ENCODE data around the gene KCNH2.
A peak's percentile ranks its signal among the peaks of the same experiment; 100 is the strongest.

Gene KCNH2

GRCh38 chr7:150974468-150975391 is 3.4 kb downstream of the KCNH2 start:
- no peak for DNase-seq (ENCODE audit: low spot score)

DNA sequence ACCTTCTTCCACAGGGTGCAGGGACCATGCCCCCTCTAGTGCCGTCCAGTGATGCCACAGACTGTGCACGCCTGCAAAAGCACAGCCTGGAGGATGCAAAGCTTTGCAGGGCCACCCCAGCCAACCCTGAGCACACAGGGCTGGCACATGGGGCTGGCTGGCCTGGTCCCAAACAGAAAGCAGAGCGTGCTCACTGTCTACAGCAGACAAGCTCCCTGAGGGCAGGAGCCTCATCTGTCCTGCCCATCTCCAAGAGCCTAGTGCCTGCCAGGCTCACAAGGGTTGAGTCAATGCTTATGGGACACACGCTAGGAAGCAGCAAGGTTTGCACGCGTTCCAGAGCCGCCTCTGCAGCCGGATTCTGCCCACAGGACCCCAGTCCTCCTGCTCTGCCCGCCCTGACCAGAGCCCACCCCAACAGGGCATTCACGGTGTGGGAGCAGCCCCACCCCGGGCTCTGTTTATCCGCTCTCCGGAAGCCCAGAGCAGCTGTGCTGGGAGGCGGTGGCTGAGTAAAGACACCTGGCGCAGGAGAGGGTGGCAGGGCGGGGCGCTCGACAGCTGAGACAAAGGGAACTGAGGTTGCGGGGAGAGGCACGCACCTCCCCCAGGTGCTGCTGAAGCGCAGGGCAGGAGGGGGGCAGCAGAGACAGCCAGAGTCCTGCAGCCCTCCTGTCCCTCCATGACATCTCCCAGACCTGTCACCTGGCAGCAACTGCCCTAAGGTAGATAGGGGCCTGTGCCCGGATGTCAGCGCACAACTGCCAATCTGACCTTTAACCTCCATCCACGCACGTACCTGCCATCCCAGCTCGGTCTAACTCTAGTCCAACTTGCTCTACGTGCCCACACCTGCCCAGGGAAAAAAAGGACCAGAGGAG is 4.3 kb downstream of the KCNH2 start:
- no peak for DNase-seq (ENCODE audit: low spot score)

DNA sequence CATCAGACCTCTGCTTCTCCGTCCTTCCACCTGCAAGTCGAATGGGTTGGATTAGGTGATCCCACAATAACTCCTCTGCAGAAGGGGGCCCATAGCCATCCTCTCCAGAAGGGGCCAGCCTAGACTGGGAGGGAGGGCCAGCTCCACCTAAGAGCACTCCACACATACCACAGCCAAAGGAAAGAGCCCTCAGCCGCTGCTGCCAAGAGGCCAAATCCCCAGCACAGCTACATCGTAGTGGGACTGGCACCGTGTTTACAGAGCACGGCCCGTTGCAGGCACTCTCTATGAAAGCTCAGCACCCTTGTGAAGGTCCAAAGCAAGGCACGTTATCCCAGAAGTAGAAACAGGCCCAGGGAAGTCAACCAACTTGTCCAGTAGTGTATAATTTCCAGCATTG is 5.4 kb downstream of the KCNH2 start:
- DNase-seq (ENCODE audit: low spot score) = no peak

GRCh38 chr7:150972023-150972468 is 6.1 kb downstream of the KCNH2 start:
- peak; percentile 80 for DNase-seq (ENCODE audit: low spot score)

DNA sequence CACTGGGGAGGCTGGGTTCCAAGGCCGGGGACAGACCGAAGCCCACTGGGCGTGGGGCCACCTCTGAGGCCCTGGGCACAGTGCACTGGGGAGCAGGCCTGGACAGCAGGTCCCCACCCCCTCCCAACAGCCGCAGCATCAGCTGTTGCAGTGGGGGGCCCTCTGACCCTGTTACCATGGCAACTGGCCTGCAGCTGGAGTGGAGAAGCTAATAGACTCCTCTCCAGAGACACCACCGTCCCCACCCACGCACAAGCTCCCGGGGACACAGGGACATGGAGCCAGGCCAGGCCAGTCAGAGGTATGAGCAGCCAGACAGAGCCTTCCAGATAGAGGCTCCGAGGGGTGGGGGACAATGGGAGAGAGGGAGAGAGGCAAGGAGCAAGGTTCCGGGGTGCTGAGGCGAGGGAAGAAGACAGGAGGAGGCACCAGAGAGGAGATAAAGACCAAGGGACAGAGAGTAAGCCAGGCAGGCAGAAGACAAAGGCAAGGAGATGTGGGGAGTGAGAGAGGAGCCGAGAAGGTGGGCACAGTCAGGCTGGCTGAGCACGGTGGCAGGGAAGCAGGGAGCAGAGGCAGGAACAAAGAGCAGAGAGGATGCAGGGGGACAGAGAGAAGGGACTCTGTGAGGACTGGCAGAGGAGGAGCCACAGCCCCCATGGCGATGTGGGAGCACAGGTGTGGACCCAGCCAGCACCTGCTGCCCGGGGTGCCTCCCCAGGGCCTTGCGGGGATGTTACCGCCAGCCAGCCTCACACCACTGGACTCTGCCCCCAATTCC is 6.7 kb downstream of the KCNH2 start:
- DNase-seq (ENCODE audit: low spot score) = no peak

DNA sequence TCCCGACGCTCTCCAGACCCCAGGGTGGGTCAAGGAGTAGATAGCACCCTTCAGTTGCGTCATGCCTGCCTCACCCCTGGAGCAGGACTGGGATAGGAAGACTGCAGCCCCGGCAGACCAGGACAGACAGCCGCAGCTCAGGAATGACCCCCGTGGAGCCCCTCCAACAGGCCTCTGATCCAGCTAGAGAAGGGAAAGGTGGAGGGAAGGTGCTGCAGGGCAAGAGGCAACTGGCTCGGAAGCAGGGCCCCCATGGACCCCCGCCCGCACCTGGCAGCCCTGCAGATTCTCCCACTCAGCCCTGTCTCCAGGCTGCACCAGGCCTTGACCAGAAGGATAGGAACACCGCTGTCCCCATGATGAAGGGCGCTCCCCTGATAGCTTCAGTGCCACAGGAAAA is 7.7 kb downstream of the KCNH2 start:
- DNase-seq (ENCODE audit: low spot score) = no peak

GRCh38 chr7:150969475-150969874 is 8.6 kb downstream of the KCNH2 start:
- DNase-seq (ENCODE audit: low spot score) = no peak

- no peak for DNase-seq (ENCODE audit: low spot score)
Observed at GRCh38 chr7:150968734-150969372, 9.3 kb downstream of the KCNH2 start.

DNA sequence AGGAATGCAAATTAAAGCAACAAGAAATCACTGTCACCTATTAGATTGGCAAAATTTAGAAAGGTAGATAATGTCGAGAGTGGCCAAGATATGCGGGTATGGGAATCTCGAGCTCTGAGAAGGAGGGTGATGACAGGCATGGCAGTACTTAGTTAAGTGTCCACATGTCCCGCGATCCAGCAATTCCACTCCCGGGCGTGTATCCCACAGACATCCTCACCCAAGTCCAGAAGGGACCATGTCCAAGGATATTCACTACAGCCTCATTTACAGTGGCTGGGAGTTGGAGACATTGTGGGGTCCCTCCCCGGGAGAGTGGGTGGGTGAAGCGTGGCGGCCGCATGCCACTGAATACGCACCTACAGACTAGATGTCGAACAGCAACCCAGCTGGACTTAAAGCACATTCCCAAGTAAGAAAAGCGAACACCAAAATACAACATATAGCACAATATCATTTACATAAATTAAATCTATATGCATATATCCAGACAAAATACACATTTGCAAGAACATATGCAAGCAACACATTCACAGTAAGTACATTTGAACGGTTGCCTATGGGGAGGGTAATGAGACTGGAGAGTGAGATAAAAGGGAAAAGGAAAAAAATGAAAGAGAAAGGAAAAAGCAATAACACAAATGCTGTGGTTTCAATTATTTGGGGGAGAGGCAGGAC is 9.9 kb downstream of the KCNH2 start:
- no peak for DNase-seq (ENCODE audit: low spot score)

- no peak for DNase-seq (ENCODE audit: low spot score)
Observed at GRCh38 chr7:150967349-150967748, 10.8 kb downstream of the KCNH2 start.

DNA sequence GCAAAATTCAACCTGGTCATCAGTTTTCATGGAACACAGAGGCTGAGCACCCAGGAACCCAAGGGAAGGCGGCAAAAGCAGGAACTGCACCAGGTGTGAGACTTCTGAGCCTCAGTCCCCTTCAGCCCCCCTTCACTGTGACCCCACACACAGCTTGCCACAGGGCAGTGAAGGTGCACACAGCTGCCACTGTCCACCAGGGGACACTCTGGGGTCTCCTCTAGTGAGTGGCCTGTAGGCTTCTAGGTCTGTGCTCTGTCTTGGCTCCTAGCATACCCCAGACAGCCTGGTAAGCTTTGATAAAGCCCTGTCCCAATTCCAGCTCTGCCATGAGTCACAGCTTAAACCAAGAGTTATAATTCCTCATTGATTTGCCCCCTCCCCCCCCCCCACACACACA is 12.1 kb downstream of the KCNH2 start:
- DNase-seq (ENCODE audit: low spot score) = no peak

- DNase-seq (ENCODE audit: low spot score) = no peak
Observed at GRCh38 chr7:150965273-150965830, 12.8 kb downstream of the KCNH2 start.

DNA sequence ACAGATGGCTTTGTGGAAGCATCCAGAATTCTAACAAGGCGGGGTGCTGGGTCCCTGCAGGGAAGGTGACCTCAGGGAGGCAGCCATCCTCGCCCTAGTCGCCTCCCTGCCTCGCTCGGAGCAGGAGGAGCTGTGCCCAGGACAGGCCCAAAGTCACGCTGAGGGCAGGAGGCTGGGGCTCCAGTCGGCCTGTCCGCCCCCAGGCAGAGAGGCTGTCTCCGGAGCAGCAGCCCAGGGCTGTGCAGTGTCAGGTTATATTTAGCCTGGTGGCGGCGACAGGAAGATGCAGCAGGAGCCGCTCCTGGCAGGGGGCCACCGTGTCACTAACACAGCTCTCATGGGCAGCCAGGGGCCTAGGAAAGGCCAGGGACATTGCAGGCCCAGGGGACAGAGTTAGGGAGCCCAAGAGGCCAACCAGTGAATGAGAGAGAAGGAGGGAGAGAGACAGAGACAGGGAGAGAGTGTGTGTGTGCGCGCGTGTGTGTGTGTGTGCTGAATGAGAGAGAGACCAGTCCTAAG is 13.5 kb downstream of the KCNH2 start:
- DNase-seq (ENCODE audit: low spot score) = no peak

DNA sequence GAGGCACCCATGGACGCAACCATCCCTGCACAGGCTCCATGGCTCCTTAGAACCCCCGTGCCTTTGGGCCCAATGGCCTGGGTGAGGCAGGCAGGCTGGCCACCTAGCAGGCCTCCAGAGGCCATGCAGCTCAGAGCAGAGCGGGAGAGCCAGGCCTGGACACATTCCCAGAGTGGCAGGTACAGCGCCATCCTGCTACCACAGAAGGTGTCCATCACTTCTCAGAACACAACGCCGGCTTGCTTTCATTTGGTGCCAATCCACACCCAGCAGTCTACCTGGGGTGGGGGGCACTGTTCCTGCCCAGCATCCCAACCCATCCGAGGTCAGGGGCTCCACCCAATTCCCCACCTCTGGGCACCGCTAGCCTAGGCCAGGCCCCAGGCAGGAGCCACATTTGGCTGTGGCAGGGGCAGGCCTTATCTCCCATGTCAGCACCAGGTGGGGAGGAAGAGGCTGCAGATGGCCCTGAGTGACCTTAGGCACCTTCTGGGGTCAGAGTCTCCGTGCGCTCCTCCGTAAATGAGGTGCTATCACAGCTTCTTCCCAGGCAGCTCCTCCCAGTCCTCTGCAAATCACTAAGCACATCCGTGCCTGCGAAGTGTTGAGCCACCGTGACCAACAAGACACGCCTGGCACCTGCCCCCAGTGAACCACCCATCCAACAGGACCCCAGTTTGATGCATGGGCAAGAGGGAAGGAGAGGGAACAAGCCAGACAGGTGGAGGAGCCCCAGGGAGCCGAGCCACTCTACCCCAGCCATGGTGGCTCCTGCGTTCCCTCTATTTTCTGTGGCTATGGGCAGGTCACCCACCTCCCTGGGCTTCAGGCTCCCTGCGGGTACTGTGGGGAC is 14.2 kb downstream of the KCNH2 start:
- DNase-seq (ENCODE audit: low spot score) = no peak

DNA sequence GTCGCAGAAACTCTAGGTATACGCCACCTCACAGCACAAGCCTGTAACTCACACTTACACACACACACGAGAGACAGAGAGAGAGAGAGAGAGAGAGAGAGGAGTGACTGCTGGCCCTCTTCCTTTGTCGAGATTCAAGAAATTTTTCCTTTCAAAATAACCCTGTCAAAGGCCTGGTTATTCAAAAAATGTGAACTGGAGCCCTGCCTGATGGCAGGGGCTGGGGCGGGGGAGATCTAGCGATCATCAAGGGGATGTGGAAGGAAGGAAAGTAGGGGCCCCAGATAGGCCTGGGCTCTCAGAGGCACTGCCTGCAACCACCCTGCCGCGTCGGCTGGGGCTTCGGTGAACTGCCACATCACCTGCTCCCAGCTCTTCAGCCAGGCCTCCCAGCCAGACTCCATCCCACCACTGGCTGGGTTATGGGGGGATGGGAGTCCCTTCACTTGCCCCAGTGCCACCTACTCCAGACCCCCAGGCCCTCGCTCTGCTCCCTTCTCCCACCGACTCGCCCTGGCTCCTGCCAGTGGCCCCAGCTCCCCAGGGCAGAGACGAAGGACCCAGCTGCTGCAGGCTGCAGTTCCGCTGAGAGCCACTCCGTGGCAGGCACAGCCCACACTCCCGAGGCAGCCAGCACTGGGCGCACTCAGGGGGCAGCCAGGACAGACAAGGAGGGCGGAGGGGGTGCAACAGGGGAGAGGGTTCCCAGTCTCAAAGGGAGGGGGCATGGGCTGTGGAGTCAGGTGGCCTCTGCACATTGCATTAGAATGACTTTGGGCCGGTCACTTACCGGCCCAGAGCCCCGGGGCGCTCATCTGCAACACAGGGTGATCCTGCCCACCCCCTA is 15.3 kb downstream of the KCNH2 start:
- no peak for DNase-seq (ENCODE audit: low spot score)

- no peak for DNase-seq (ENCODE audit: low spot score)
Observed at GRCh38 chr7:150962290-150962552, 15.9 kb downstream of the KCNH2 start.

DNA sequence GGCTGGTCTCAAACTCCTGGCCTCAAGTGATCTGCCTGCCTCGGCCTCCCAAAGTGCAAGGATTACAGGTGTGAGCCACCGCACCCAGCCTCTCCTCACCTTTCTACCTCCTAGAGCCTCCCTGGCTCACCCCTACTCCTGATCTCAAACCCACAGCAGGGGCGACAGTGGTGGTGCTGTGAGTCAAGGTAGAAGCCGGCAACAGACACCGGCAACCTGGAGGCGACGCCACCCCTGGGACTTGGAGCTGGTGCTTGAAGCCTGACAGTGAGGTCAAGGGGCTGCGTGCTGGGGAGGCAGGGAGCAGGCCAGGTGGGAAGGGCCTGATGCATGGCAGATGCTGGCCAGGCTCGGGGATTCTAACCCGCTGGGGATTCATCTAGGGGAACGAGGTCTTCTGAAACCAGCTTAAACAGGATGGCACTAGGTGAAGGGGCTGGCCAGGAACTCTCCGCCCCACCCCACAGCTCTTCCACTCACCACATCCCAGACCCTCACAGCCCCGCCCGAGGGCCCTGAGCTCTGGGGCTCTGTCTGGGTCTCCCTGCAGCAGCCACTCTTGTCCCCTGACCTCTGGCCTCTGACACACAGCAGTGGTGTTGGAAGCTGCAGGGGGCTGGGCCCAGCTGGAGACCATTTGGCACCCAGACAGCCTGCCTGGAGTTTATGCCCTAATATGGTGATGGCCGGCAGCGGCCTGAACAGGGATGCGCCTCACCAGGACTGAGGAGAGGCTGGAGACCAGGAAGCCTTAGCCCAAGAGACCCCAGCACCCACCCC is 16.4 kb downstream of the KCNH2 start:
- DNase-seq (ENCODE audit: low spot score) = no peak
